K562 treated with DMSO at 1 percent for 48 hours (cell line): ENCODE results near the gene SLC35E3. TPM values are rescaled to one million over a fixed set of nuclear protein-coding genes. Genes with fewer than 3 reads are reported as not detected.

ENCODE experiments used
- total RNA-seq: library from RNA; unstranded; fragments of 300-600 nt; gene quantifications from 2 replicates; pipeline ENCODE4 v1.2.3, GENCODE V29; 2022; ENCODE audit warnings: low replicate concordance; ENCODE audit errors: extremely low read depth

SLC35E3 gene
- total RNA-seq, result not detected in 2 replicates

DNA sequence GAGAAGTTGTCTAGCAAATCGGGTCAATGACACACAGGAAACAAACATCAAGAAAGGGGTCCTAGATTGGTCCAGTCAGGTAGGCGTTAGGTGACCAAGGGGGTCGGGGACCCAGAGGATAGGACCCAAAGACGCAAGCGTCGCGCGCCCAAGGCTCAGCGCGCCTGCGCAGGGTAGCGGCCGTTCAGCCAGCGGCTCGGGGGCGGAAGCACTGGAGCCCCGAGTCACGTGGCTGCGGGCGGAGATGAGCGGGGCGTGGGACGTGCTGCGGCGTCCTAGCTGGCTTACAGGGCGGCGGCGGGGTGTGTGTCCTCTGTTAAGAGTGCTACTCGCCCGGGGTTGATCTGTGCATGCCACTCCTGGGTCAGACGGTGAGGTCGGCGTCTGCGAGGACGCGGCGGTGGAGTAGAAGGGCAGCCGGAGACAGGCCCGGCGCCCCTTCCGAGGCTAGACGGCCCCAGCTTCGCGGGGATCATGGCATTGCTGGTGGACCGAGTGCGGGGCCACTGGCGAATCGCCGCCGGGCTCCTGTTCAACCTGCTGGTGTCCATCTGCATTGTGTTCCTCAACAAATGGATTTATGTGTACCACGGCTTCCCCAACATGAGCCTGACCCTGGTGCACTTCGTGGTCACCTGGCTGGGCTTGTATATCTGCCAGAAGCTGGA, at the start of gene SLC35E3:
Gene SLC35E3 (plus strand): TSS at position 273 of the 668 bp plus-strand sequence. CDS start 202 bp downstream, at position 475.

DNA sequence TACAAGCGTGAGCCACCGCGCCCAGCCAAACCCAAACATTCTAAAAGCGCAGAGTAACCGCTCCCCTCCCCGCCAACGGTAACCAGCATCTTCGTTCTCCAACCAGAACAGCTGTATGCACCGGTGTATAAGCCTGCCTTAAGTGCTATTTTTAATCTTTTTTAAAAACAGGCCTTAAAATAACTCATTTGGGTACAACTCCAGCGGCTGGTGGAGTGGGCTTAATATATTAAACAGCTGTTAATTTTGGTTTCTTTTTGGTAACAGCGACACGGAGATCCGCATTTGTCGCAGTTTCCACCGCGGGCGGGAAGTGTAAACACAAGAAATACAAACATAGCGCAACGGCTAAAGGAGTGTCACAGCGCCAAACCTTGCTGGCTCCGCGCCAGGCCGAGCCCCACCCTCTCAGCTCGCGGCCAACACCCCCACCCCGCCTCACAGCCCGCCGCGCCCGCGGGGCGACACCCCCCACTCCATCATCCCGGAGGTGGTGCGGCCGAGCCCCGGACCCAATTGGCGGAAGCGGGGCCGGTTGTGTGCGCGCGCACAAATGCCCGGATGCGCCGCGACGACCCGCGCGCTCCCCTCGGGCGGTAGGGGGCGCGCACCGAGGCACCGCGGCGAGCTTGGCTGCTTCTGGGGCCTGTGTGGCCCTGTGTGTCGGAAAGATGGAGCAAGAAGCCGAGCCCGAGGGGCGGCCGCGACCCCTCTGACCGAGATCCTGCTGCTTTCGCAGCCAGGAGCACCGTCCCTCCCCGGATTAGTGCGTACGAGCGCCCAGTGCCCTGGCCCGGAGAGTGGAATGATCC, 61.8 kb downstream of the SLC35E3 start, which contains the start of gene MDM2:
Gene MDM2 (plus strand): TSS at position 602 of the 812 bp plus-strand sequence. CDS start 301 bp downstream, outside the sequence.

Other genes starting within 250 kb of the SLC35E3 start
- gene RAP1B, start 135.3 kb upstream of the SLC35E3 start, total RNA-seq, result not detected in 2 replicates
- not detected in 2 replicates for gene NUP107, start 59.2 kb upstream of the SLC35E3 start, total RNA-seq
- gene MDM2, start 62.0 kb downstream of the SLC35E3 start, total RNA-seq, result not detected in 2 replicates
- not detected in 2 replicates for gene CPM, start 187.0 kb downstream of the SLC35E3 start, total RNA-seq